Psoas muscle (tissue), 8 donors: ENCODE measurements around the gene ZFAND2A. TPM values are rescaled to one million over a fixed set of nuclear protein-coding genes. Genes with fewer than 3 reads are reported as not detected.
A peak's percentile ranks its signal among the peaks of the same experiment; 100 is the strongest.

Source experiments
- ATAC-seq, 4 donors: fragments of 200-7000 bp; cut with Tn5 transposase; one replicate each; pipeline ENCODE4 v1.9.1; 2020; ENCODE audit warnings: moderate library complexity in 3 of 4, mild to moderate bottlenecking in 2 of 4
- DNase-seq, 2 donors: peaks; one replicate each; pipeline ENCODE4 v3.0.0-alpha.2; 2020
- H3K27ac ChIP-seq: fragments of 200-600 bp; one replicate; pipeline ENCODE4 v1.8.0; 2022
- H3K27me3 ChIP-seq, 3 donors: fragments of 200-600 bp in 1 of 3; one replicate each; pipeline versions ENCODE4 v1.6.1 to v1.8.0; 2013 to 2022; ENCODE audit warnings: low read length in 2 of 3, mild to moderate bottlenecking in 2 of 3, moderate library complexity in 1 of 3; ENCODE audit not compliant: insufficient read depth in 3 of 3
- H3K36me3 ChIP-seq, 2 donors: fragments of 200-600 bp in 1 of 2; one replicate each; pipeline versions ENCODE4 v1.6.1 to v1.8.0; 2013 to 2022; ENCODE audit warnings: low read depth in 1 of 2, mild to moderate bottlenecking in 1 of 2, moderate library complexity in 1 of 2; ENCODE audit not compliant: insufficient read depth in 1 of 2
- H3K4me1 ChIP-seq: fragments of 200-600 bp; one replicate; pipeline ENCODE4 v1.8.0; 2022
- H3K4me3 ChIP-seq: fragments of 200-600 bp; one replicate; pipeline ENCODE4 v1.8.0; 2022; ENCODE audit warnings: mild to moderate bottlenecking
- H3K9me3 ChIP-seq: fragments of 200-600 bp; one replicate; pipeline ENCODE4 v1.8.0; 2022
- CTCF ChIP-seq: fragments of 200-600 bp; IDR thresholded peaks from one replicate; pipeline ENCODE4 v1.8.0; 2022; ENCODE audit warnings: antibody characterized with exemption
- WGBS, 3 donors: extraction: QIAGEN DNeasy Blood & Tissue Kit; methylation state at CpG; one replicate each; pipeline versions ENCODE4 v1.1.6 to v1.1.7; 2013; 5-methylcytosine and 5-hydroxymethylcytosine counted together
- intact Hi-C, 2 donors: fragments of 100-400 bp; cut with DNase I; formaldehyde crosslinking; loops; one replicate each; pipeline versions ENCODE4 v1.11.0 to v1.14.2; 2022
- polyA plus RNA-seq, 3 donors: library from polyadenylated mRNA; stranded (reverse); fragments of 200-250 nt; gene quantifications; one replicate each; pipeline ENCODE4 v1.2.3, GENCODE V29; 2013
- total RNA-seq, 4 donors: library from RNA; stranded (reverse); fragmentation: NEBNext Ultra II Directional in 2 of 4; extraction: Animal tissue kit (Norgen Biotek cat#: 25700) in 2 of 4; gene quantifications; one replicate each; pipeline versions ENCODE4 v1.2.1 to v1.2.4, GENCODE V29; 2021 to 2023
- donor health status: healthy with polysubstance abuse.
- donor health status: DM: no; HTN: no; CAD: no; lungs with moderate emphysema.
- donor health status: Bipolar disorder and iron deficiency.
- donor health status: healthy.
- donor health status: DM: yes; HTN: yes; CAD: no.
- donor health status: DM: no; HTN: no; CAD: no.
- donor health status: DM: no; HTN: no; CAD: no.
- donor health status: DM: yes; HTN: yes; CAD: no.

ZFAND2A gene
- total and polyA plus RNA-seq, 7 donors, result 5.7 to 61.1 (median 18.4) TPM

GRCh38 chr7:1114505-1114904 is 45.5 kb downstream of the ZFAND2A start:
- Histone ChIP-seq H3K27ac (no peak overlapping the region), H3K27me3 (no peaks in the 10 kb centered on the region), H3K9me3 (no peaks in the 10 kb centered on the region), H3K36me3 (no peaks in the 10 kb centered on the region), H3K4me3 (no peak overlapping the region), H3K4me1 (no peaks in the 10 kb centered on the region)
- no peak for TF ChIP-seq CTCF
- ATAC-seq (peak in 3 of 4 donors; percentile 35 to 40 (median 38)), DNase-seq (peak in 1 of 2 donors; percentile 36)
- intact Hi-C loops, result no loop called here
- 77 to 88% (median 82%) methylated on average over 19 of the region's 19 CpGs for WGBS, 3 donors

- H3K27me3 ChIP-seq, result no peaks in the 10 kb centered on the region
- TF ChIP-seq CTCF, result no peak
- ATAC-seq, result peak in 3 of 4 donors; percentile 36 to 65 (median 42)
- 65 to 75% (median 74%) methylated on average over 13 of the region's 13 CpGs for WGBS, 3 donors
- no peaks in the 10 kb centered on the region for H3K9me3 ChIP-seq
- intact Hi-C loops, result no loop called here
- H3K36me3 ChIP-seq, result no peaks in the 10 kb centered on the region
- no peak overlapping the region for H3K27ac ChIP-seq
- no peaks in the 10 kb centered on the region for H3K4me1 ChIP-seq
- no peak overlapping the region for H3K4me3 ChIP-seq
- DNase-seq, result peak in 1 of 2 donors; percentile 32
These were observed 45.9 kb downstream of the ZFAND2A start for GRCh38 chr7:1114088-1114487.

- no peaks in the 10 kb centered on the region for H3K36me3 ChIP-seq
- TF ChIP-seq CTCF, result no peak
These were observed 46.5 kb downstream of the ZFAND2A start for GRCh38 chr7:1113548-1113885.

GRCh38 chr7:1112625-1113547 is 47.1 kb downstream of the ZFAND2A start:
- ATAC-seq, result peak in 1 of 4 donors; percentile 45
- Histone ChIP-seq H3K9me3 (no peaks in the 10 kb centered on the region), H3K4me3 (no peak overlapping the region), H3K27ac (no peak overlapping the region), H3K4me1 (no peaks in the 10 kb centered on the region), H3K27me3 (no peaks in the 10 kb centered on the region), H3K36me3 (no peaks in the 10 kb centered on the region)
- no peak for TF ChIP-seq CTCF
- intact Hi-C loops, result no loop called here
- WGBS, 3 donors, result 80 to 86% (median 81%) methylated on average over 43 of the region's 43 CpGs
- peak in 1 of 2 donors; percentile 36 for DNase-seq

More at GRCh38 chr7:1113548-1113885, 46.5 kb downstream of the ZFAND2A start:
- no peaks in the 10 kb centered on the region for H3K4me1 ChIP-seq
- peak in 3 of 4 donors; percentile 36 to 75 (median 39) for ATAC-seq
- no peaks in the 10 kb centered on the region for H3K27me3 ChIP-seq
- WGBS, 3 donors, result 55 to 64% (median 62%) methylated on average over 18 of the region's 18 CpGs
- no peak overlapping the region for H3K27ac ChIP-seq
- H3K4me3 ChIP-seq, result no peak overlapping the region
- intact Hi-C loops, result no loop called here
- DNase-seq, result peak in 1 of 2 donors; percentile 32
- H3K9me3 ChIP-seq, result no peaks in the 10 kb centered on the region
